CD4-positive, alpha-beta T cell (primary cell): Measurements from ENCODE around the gene UGT2A1. TPM values are rescaled to one million over a fixed set of nuclear protein-coding genes. Genes with fewer than 3 reads are reported as not detected.

Experiments
- ATAC-seq: fragments of 200-7000 bp; cut with Tn5 transposase; one replicate; pipeline ENCODE4 v1.10.0; 2022; ENCODE audit warnings: mild to moderate bottlenecking; ENCODE audit not compliant: poor library complexity
- CTCF ChIA-PET: fragments of 350-600 bp; sonication (Branson Sonifier 250); formaldehyde crosslinking; loops from one replicate; lab custom pipeline; 2021; ENCODE audit warnings: antibody characterized with exemption, inconsistent platforms; lab: Charles Lee
- POLR2A ChIA-PET: fragments of 350-600 bp; sonication (Branson Sonifier 250); formaldehyde crosslinking; loops from one replicate; lab custom pipeline; 2021; ENCODE audit warnings: antibody characterized with exemption, inconsistent platforms; lab: Charles Lee
- DNase-seq, 14 experiments: peaks; one replicate each; pipeline ENCODE4 v3.0.0-alpha.2; 2013 to 2020; ENCODE audit warnings: mixed read lengths in 2 of 14
- H3K27ac ChIP-seq, 2 donors: one replicate each; pipeline versions ENCODE4 v1.5.1 to v1.7.0; 2013; ENCODE audit warnings: low read length in 2 of 2, low read depth in 1 of 2, mild to moderate bottlenecking in 1 of 2
- H3K27me3 ChIP-seq, 2 experiments: 1 replicate in 1 of 2; 2 replicates in 1 of 2; pipeline versions ENCODE4 v1.6.1 to v1.7.0; 2013; ENCODE audit warnings: low read length in 2 of 2, control low read depth in 1 of 2, mild to moderate bottlenecking in 1 of 2, moderate library complexity in 1 of 2; ENCODE audit not compliant: insufficient read depth in 2 of 2, control insufficient read depth in 1 of 2
- H3K36me3 ChIP-seq: one replicate; pipeline ENCODE4 v1.6.1; 2013; ENCODE audit warnings: low read length, control low read depth; ENCODE audit not compliant: insufficient read depth
- H3K4me1 ChIP-seq: one replicate; pipeline ENCODE4 v1.6.1; 2013; ENCODE audit warnings: low read length, control low read depth; ENCODE audit not compliant: insufficient read depth
- H3K4me3 ChIP-seq: one replicate; pipeline ENCODE4 v1.5.1; 2013; ENCODE audit warnings: mild to moderate bottlenecking, low read length, moderate library complexity
- H3K9me3 ChIP-seq, 2 experiments: 1 replicate in 1 of 2; 2 replicates in 1 of 2; pipeline versions ENCODE4 v1.6.1 to v1.7.0; 2013; ENCODE audit warnings: low read length in 2 of 2, mild to moderate bottlenecking in 2 of 2, control low read depth in 1 of 2, moderate library complexity in 1 of 2; ENCODE audit not compliant: control insufficient read depth in 1 of 2, insufficient read depth in 1 of 2
- H3K27ac Mint-ChIP-seq: one replicate; pipeline ENCODE4 v1.8.0; 2020; ENCODE audit warnings: mixed read lengths
- H3K27me3 Mint-ChIP-seq: one replicate; pipeline ENCODE4 v1.8.0; 2021; ENCODE audit warnings: mixed read lengths
- H3K36me3 Mint-ChIP-seq: one replicate; pipeline ENCODE4 v1.8.0; 2021; ENCODE audit warnings: low read depth, mixed read lengths
- H3K4me1 Mint-ChIP-seq: one replicate; pipeline ENCODE4 v1.8.0; 2021; ENCODE audit warnings: low read depth, mixed read lengths
- H3K4me3 Mint-ChIP-seq: one replicate; pipeline ENCODE4 v1.8.0; 2020; ENCODE audit warnings: mild to moderate bottlenecking, mixed read lengths
- H3K9me3 Mint-ChIP-seq: one replicate; pipeline ENCODE4 v1.8.0; 2020; ENCODE audit warnings: mixed read lengths
- CTCF ChIP-seq: fragments of 200-600 bp; IDR thresholded peaks from one replicate; pipeline ENCODE4 v1.8.0; 2022; ENCODE audit warnings: antibody characterized with exemption, mild to moderate bottlenecking
- intact Hi-C, 2 experiments: fragments of 100-400 bp; cut with DNase I in 1 of 2; cut with micrococcal nuclease in 1 of 2; formaldehyde crosslinking; loops; one replicate each; pipeline versions ENCODE4 v1.15.1 to v1.9.0; 2023 to 2025; cut with DNase I, micrococcal nuclease
- total RNA-seq, 174 experiments: library from RNA in 2 of 174; stranded (reverse) in 2 of 174; gene quantifications; one replicate each; pipeline ENCODE4 v1.2.3 and lab custom pipeline; 2021 to 2026

Gene UGT2A1
- total RNA-seq, 2 experiments from 2014 or later, result 0.22 TPM; not detected in 1

GRCh38 chr4:69639542-69639941, 13.5 kb downstream of the UGT2A1 start, which contains the start of gene UGT2A2:
Gene UGT2A2, minus strand, starts transcription at chr4:69639642. Its CDS starts 2 bp downstream, at chr4:69639640.
- TF ChIP-seq CTCF, result no peak
- Histone ChIP-seq H3K27me3 (no peaks in the 10 kb centered on the region), H3K36me3 (no peaks in the 10 kb centered on the region), H3K27ac (no peak within 1 kb of the TSS), H3K4me3 (no peak within 1 kb of the TSS), H3K4me1 (no peaks in the 10 kb centered on the region), H3K9me3 (no peaks in the 10 kb centered on the region)
- ATAC-seq, result no peak
- ChIA-PET POLR2A (no interaction called here), CTCF (no interaction called here)
- DNase-seq, result no peak
- H3K9me3 Mint-ChIP-seq, result no peaks in the 10 kb centered on the region
- no peak within 1 kb of the TSS for H3K27ac Mint-ChIP-seq
- intact Hi-C loops, result no loop called here
- no peak within 1 kb of the TSS for H3K4me3 Mint-ChIP-seq
- no peaks in the 10 kb centered on the region for H3K4me1 Mint-ChIP-seq
- no peaks in the 10 kb centered on the region for H3K27me3 Mint-ChIP-seq
- no peaks in the 10 kb centered on the region for H3K36me3 Mint-ChIP-seq

GRCh38 chr4:69617083-69617694, 35.9 kb downstream of the UGT2A1 start:
- no peak for DNase-seq
- no peak overlapping the region for H3K27ac Mint-ChIP-seq
- ChIA-PET CTCF (no interaction called here), POLR2A (no interaction called here)
- H3K4me1 Mint-ChIP-seq, result no peaks in the 10 kb centered on the region
- no peaks in the 10 kb centered on the region for H3K9me3 ChIP-seq
- H3K27me3 ChIP-seq, result no peaks in the 10 kb centered on the region
- H3K27ac ChIP-seq, result no peak overlapping the region
- H3K36me3 ChIP-seq, result no peaks in the 10 kb centered on the region
- intact Hi-C loops, result no loop called here
- no peak overlapping the region for H3K4me3 Mint-ChIP-seq
- no peaks in the 10 kb centered on the region for H3K36me3 Mint-ChIP-seq
- H3K4me1 ChIP-seq, result no peaks in the 10 kb centered on the region
- no peak overlapping the region for H3K4me3 ChIP-seq
- ATAC-seq, result no peak
- no peaks in the 10 kb centered on the region for H3K9me3 Mint-ChIP-seq
- no peak for TF ChIP-seq CTCF
- H3K27me3 Mint-ChIP-seq, result no peaks in the 10 kb centered on the region

GRCh38 chr4:69610484-69610883, 42.6 kb downstream of the UGT2A1 start:
- TF ChIP-seq CTCF, result no peak
- Mint-ChIP-seq H3K27me3 (no peaks in the 10 kb centered on the region), H3K27ac (no peak overlapping the region), H3K4me3 (no peak overlapping the region), H3K4me1 (no peaks in the 10 kb centered on the region), H3K9me3 (peaks cover 2% of the 10 kb centered on the region), H3K36me3 (no peaks in the 10 kb centered on the region)
- Histone ChIP-seq H3K4me1 (no peaks in the 10 kb centered on the region), H3K4me3 (no peak overlapping the region), H3K36me3 (no peaks in the 10 kb centered on the region), H3K27ac (no peak overlapping the region), H3K27me3 (no peaks in the 10 kb centered on the region), H3K9me3 (no peaks in the 10 kb centered on the region)
- DNase-seq (no peak), ATAC-seq (no peak)
- ChIA-PET CTCF (no interaction called here), POLR2A (no interaction called here)
- intact Hi-C loops, result no loop called here
